KOPT-K1 (cell line): ENCODE results near the gene CXCR3.
A peak's percentile ranks its signal among the peaks of the same experiment; 100 is the strongest.
"Not testable (repeated sequence)": the region's sequence is repeated elsewhere in the genome, so short reads cannot be mapped to it uniquely, and the experiment has no call there.

ENCODE experiments used
- H3K27ac ChIP-seq: fragments of 200-600 bp; sonication (generic); 2 replicates; pipeline ENCODE4 v1.5.1; 2016; ENCODE audit warnings: antibody characterized with exemption, mild to moderate bottlenecking, low read depth, low read length; ENCODE audit not compliant: poor library complexity, severe bottlenecking
- H3K36me3 ChIP-seq: fragments of 200-600 bp; sonication (generic); 2 replicates; pipeline ENCODE4 v1.5.1; 2017; ENCODE audit warnings: antibody characterized with exemption, mild to moderate bottlenecking, low read length, moderate library complexity; ENCODE audit not compliant: insufficient read depth
- H3K9me3 ChIP-seq: fragments of 200-600 bp; sonication (generic); 2 replicates; pipeline ENCODE4 v1.5.1; 2017; ENCODE audit warnings: antibody characterized with exemption, low read length, mild to moderate bottlenecking; ENCODE audit not compliant: insufficient read depth, poor library complexity, severe bottlenecking

Gene CXCR3

GRCh38 chrX:71652405-71652804 is 34.1 kb upstream of the CXCR3 start:
- no peaks in the 10 kb centered on the region for H3K9me3 ChIP-seq

GRCh38 chrX:71650333-71650969 is 32.1 kb upstream of the CXCR3 start:
- Histone ChIP-seq H3K27ac (no peak overlapping the region), H3K9me3 (no peaks in the 10 kb centered on the region), H3K36me3 (no peaks in the 10 kb centered on the region)

More at GRCh38 chrX:71652405-71652804, 34.1 kb upstream of the CXCR3 start:
- no peak overlapping the region for H3K27ac ChIP-seq
- H3K36me3 ChIP-seq = no peaks in the 10 kb centered on the region

- not testable (repeated sequence) for H3K9me3 ChIP-seq, H3K27ac ChIP-seq, H3K36me3 ChIP-seq
Observed at GRCh38 chrX:71644406-71644805, 26.1 kb upstream of the CXCR3 start.

- Histone ChIP-seq H3K36me3 (no peaks in the 10 kb centered on the region), H3K27ac (no peak overlapping the region), H3K9me3 (no peaks in the 10 kb centered on the region)
Observed at GRCh38 chrX:71640002-71640401, 21.7 kb upstream of the CXCR3 start.

- Histone ChIP-seq H3K27ac (peak overlapping the region; percentile 34), H3K9me3 (no peaks in the 10 kb centered on the region), H3K36me3 (no peaks in the 10 kb centered on the region)
Observed at GRCh38 chrX:71638409-71638808, 20.1 kb upstream of the CXCR3 start.

- Histone ChIP-seq H3K36me3 (no peaks in the 10 kb centered on the region), H3K9me3 (no peaks in the 10 kb centered on the region), H3K27ac (peak overlapping the region; percentile 34)
Observed at GRCh38 chrX:71637848-71638247, 19.5 kb upstream of the CXCR3 start.

- H3K36me3 ChIP-seq = no peaks in the 10 kb centered on the region
- peak overlapping the region; percentile 34 for H3K27ac ChIP-seq
- no peaks in the 10 kb centered on the region for H3K9me3 ChIP-seq
Observed at GRCh38 chrX:71637253-71637618, 18.9 kb upstream of the CXCR3 start.

- H3K36me3 ChIP-seq = no peaks in the 10 kb centered on the region
- H3K27ac ChIP-seq = peak overlapping the region; percentile 34
- no peaks in the 10 kb centered on the region for H3K9me3 ChIP-seq
Observed at GRCh38 chrX:71636438-71637252, 18.3 kb upstream of the CXCR3 start.

GRCh38 chrX:71634366-71634765 is 16.1 kb upstream of the CXCR3 start:
- Histone ChIP-seq H3K9me3 (no peaks in the 10 kb centered on the region), H3K36me3 (no peaks in the 10 kb centered on the region), H3K27ac (no peak overlapping the region)

GRCh38 chrX:71632923-71633657 is 14.8 kb upstream of the CXCR3 start:
- Histone ChIP-seq H3K36me3 (no peaks in the 10 kb centered on the region), H3K9me3 (no peaks in the 10 kb centered on the region), H3K27ac (no peak overlapping the region)

GRCh38 chrX:71629467-71629866 is 11.2 kb upstream of the CXCR3 start:
- Histone ChIP-seq H3K9me3 (no peaks in the 10 kb centered on the region), H3K27ac (no peak overlapping the region), H3K36me3 (no peaks in the 10 kb centered on the region)

- no peaks in the 10 kb centered on the region for H3K9me3 ChIP-seq
- no peaks in the 10 kb centered on the region for H3K36me3 ChIP-seq
- no peak overlapping the region for H3K27ac ChIP-seq
Observed at GRCh38 chrX:71627588-71628404, 9.5 kb upstream of the CXCR3 start.

GRCh38 chrX:71626576-71626975 is 8.3 kb upstream of the CXCR3 start:
- no peaks in the 10 kb centered on the region for H3K36me3 ChIP-seq
- H3K27ac ChIP-seq = no peak overlapping the region
- H3K9me3 ChIP-seq = no peaks in the 10 kb centered on the region

GRCh38 chrX:71625471-71625870 is 7.2 kb upstream of the CXCR3 start:
- Histone ChIP-seq H3K36me3 (no peaks in the 10 kb centered on the region), H3K27ac (no peak overlapping the region), H3K9me3 (no peaks in the 10 kb centered on the region)

- no peaks in the 10 kb centered on the region for H3K9me3 ChIP-seq
- peak overlapping the region; percentile 71 for H3K27ac ChIP-seq
- no peaks in the 10 kb centered on the region for H3K36me3 ChIP-seq
Observed at GRCh38 chrX:71623714-71624113, 5.4 kb upstream of the CXCR3 start.
